HUES6 (cell line): ENCODE results near the gene DLGAP1.

Experiments used
- H3K27ac ChIP-seq: 2 replicates; pipeline ENCODE4 v1.7.0; 2013; ENCODE audit warnings: low read depth, mild to moderate bottlenecking, low read length, inconsistent platforms
- H3K27me3 ChIP-seq: 2 replicates; pipeline ENCODE4 v1.6.1; 2013; ENCODE audit warnings: low read length; ENCODE audit not compliant: control insufficient read depth, insufficient read depth
- H3K36me3 ChIP-seq: 2 replicates; pipeline ENCODE4 v1.6.1; 2013; ENCODE audit warnings: low read length; ENCODE audit not compliant: control insufficient read depth, insufficient read depth
- H3K4me1 ChIP-seq: 2 replicates; pipeline ENCODE4 v1.6.1; 2013; ENCODE audit warnings: low read length; ENCODE audit not compliant: control insufficient read depth, insufficient read depth
- H3K4me3 ChIP-seq: 2 replicates; pipeline ENCODE4 v1.5.1; 2013; ENCODE audit warnings: low read depth, low read length
- H3K9ac ChIP-seq: one replicate; pipeline ENCODE4 v1.6.1; 2013; ENCODE audit warnings: mild to moderate bottlenecking, low read length
- H3K9me3 ChIP-seq: 2 replicates; pipeline ENCODE4 v1.6.1; 2013; ENCODE audit warnings: low read depth, low read length; ENCODE audit not compliant: control insufficient read depth, insufficient read depth

DLGAP1 gene

GRCh38 chr18:3845161-3845560 is 609.9 kb downstream of the DLGAP1 start:
- no peaks in the 10 kb centered on the region for H3K4me1 ChIP-seq
- H3K27ac ChIP-seq: no peak overlapping the region
- H3K9me3 ChIP-seq: no peaks in the 10 kb centered on the region
- H3K36me3 ChIP-seq: no peaks in the 10 kb centered on the region
- H3K27me3 ChIP-seq: no peaks in the 10 kb centered on the region
- no peak overlapping the region for H3K4me3 ChIP-seq
- no peak overlapping the region for H3K9ac ChIP-seq

- Histone ChIP-seq H3K4me3 (no peak overlapping the region), H3K9me3 (no peaks in the 10 kb centered on the region), H3K9ac (no peak overlapping the region), H3K27ac (no peak overlapping the region), H3K27me3 (no peaks in the 10 kb centered on the region), H3K36me3 (no peaks in the 10 kb centered on the region), H3K4me1 (peaks cover 9% of the 10 kb centered on the region)
Measured at GRCh38 chr18:3842844-3843243, 612.3 kb downstream of the DLGAP1 start.

- Histone ChIP-seq H3K4me3 (no peak overlapping the region), H3K27me3 (no peaks in the 10 kb centered on the region), H3K27ac (no peak overlapping the region), H3K36me3 (no peaks in the 10 kb centered on the region), H3K9me3 (no peaks in the 10 kb centered on the region), H3K9ac (no peak overlapping the region), H3K4me1 (peaks cover 9% of the 10 kb centered on the region)
Measured at GRCh38 chr18:3840766-3841165, 614.3 kb downstream of the DLGAP1 start.

- no peak overlapping the region for H3K27ac ChIP-seq
- no peaks in the 10 kb centered on the region for H3K36me3 ChIP-seq
- no peaks in the 10 kb centered on the region for H3K9me3 ChIP-seq
- no peaks in the 10 kb centered on the region for H3K27me3 ChIP-seq
- H3K4me1 ChIP-seq: peaks cover 9% of the 10 kb centered on the region
- H3K4me3 ChIP-seq: no peak overlapping the region
- no peak overlapping the region for H3K9ac ChIP-seq
Measured at GRCh38 chr18:3839581-3839981, 615.5 kb downstream of the DLGAP1 start.

- no peak overlapping the region for H3K9ac ChIP-seq
- peaks cover 19% of the 10 kb centered on the region for H3K4me1 ChIP-seq
Measured at GRCh38 chr18:3836483-3837335, 618.4 kb downstream of the DLGAP1 start.

GRCh38 chr18:3832025-3832638 is 623.0 kb downstream of the DLGAP1 start:
- H3K4me3 ChIP-seq: no peak overlapping the region
- no peak overlapping the region for H3K9ac ChIP-seq
- H3K27ac ChIP-seq: peak overlapping the region; percentile 28; the same call in 1 of the 2 replicates
- peaks cover 17% of the 10 kb centered on the region for H3K4me1 ChIP-seq
- H3K27me3 ChIP-seq: no peaks in the 10 kb centered on the region
- no peaks in the 10 kb centered on the region for H3K9me3 ChIP-seq
- H3K36me3 ChIP-seq: no peaks in the 10 kb centered on the region

More at GRCh38 chr18:3836483-3837335, 618.4 kb downstream of the DLGAP1 start:
- Histone ChIP-seq H3K9me3 (no peaks in the 10 kb centered on the region), H3K27ac (no peak overlapping the region), H3K36me3 (no peaks in the 10 kb centered on the region), H3K4me3 (no peak overlapping the region), H3K27me3 (no peaks in the 10 kb centered on the region)

GRCh38 chr18:3830604-3831003 is 624.5 kb downstream of the DLGAP1 start:
- Histone ChIP-seq H3K4me3 (no peak overlapping the region), H3K27ac (no peak overlapping the region), H3K36me3 (no peaks in the 10 kb centered on the region), H3K9ac (no peak overlapping the region), H3K27me3 (no peaks in the 10 kb centered on the region), H3K9me3 (no peaks in the 10 kb centered on the region), H3K4me1 (peaks cover 22% of the 10 kb centered on the region)

GRCh38 chr18:3827236-3827845 is 627.8 kb downstream of the DLGAP1 start:
- no peak overlapping the region for H3K4me3 ChIP-seq
- H3K9ac ChIP-seq: no peak overlapping the region
- no peaks in the 10 kb centered on the region for H3K9me3 ChIP-seq
- H3K36me3 ChIP-seq: no peaks in the 10 kb centered on the region
- H3K4me1 ChIP-seq: peaks cover 17% of the 10 kb centered on the region
- H3K27ac ChIP-seq: no peak overlapping the region
- no peaks in the 10 kb centered on the region for H3K27me3 ChIP-seq

GRCh38 chr18:3826021-3826420 is 629.1 kb downstream of the DLGAP1 start:
- peaks cover 22% of the 10 kb centered on the region for H3K4me1 ChIP-seq
- no peak overlapping the region for H3K27ac ChIP-seq
- H3K9me3 ChIP-seq: no peaks in the 10 kb centered on the region
- H3K9ac ChIP-seq: no peak overlapping the region
- H3K27me3 ChIP-seq: no peaks in the 10 kb centered on the region
- H3K36me3 ChIP-seq: no peaks in the 10 kb centered on the region
- no peak overlapping the region for H3K4me3 ChIP-seq

- Histone ChIP-seq H3K27ac (no peak overlapping the region), H3K9ac (no peak overlapping the region), H3K36me3 (no peaks in the 10 kb centered on the region), H3K4me1 (peaks cover 22% of the 10 kb centered on the region), H3K27me3 (no peaks in the 10 kb centered on the region), H3K9me3 (no peaks in the 10 kb centered on the region), H3K4me3 (no peak overlapping the region)
Measured at GRCh38 chr18:3824101-3824500, 631.0 kb downstream of the DLGAP1 start.

- no peaks in the 10 kb centered on the region for H3K36me3 ChIP-seq
- no peak overlapping the region for H3K4me3 ChIP-seq
- H3K9me3 ChIP-seq: no peaks in the 10 kb centered on the region
- H3K27me3 ChIP-seq: no peaks in the 10 kb centered on the region
- H3K27ac ChIP-seq: no peak overlapping the region
- H3K4me1 ChIP-seq: peaks cover 22% of the 10 kb centered on the region
- no peak overlapping the region for H3K9ac ChIP-seq
Measured at GRCh38 chr18:3823073-3823472, 632.0 kb downstream of the DLGAP1 start.
